CD14-positive monocyte (primary cell): ENCODE results near the gene PACSIN2. TPM values are rescaled to one million over a fixed set of nuclear protein-coding genes. Genes with fewer than 3 reads are reported as not detected.

ENCODE experiments used
- DNase-seq, 3 donors: peaks; one replicate each; pipeline ENCODE4 v3.0.0-alpha.2; 2011 to 2022
- H2AFZ ChIP-seq: 2 replicates; pipeline ENCODE4 v1.6.0; 2012; ENCODE audit warnings: mild to moderate bottlenecking, low read depth, low read length, inconsistent platforms; ENCODE audit not compliant: insufficient read depth, poor library complexity, severe bottlenecking
- H3K27ac ChIP-seq, 2 donors: 1 replicate in 1 of 2; 2 replicates in 1 of 2; pipeline ENCODE4 v1.5.1; 2012 to 2013; ENCODE audit warnings: low read length in 2 of 2, control low read depth in 1 of 2, inconsistent platforms in 1 of 2, low read depth in 1 of 2, mild to moderate bottlenecking in 1 of 2
- H3K27me3 ChIP-seq, 2 donors: one replicate each; pipeline versions ENCODE4 v1.6.0 to v1.6.1; 2011 to 2013; ENCODE audit warnings: low read length in 2 of 2; ENCODE audit not compliant: control insufficient read depth in 2 of 2, insufficient read depth in 2 of 2
- H3K36me3 ChIP-seq, 2 donors: replicated peaks in 1 of 2; 1 replicate in 1 of 2; 2 replicates in 1 of 2; pipeline versions ENCODE4 v1.5.1 to v1.6.1; 2012 to 2013; ENCODE audit warnings: low read length in 2 of 2, control low read depth in 1 of 2, inconsistent platforms in 1 of 2, mild to moderate bottlenecking in 1 of 2; ENCODE audit not compliant: insufficient read depth in 2 of 2, control insufficient read depth in 1 of 2
- H3K4me1 ChIP-seq, 2 donors: 1 replicate in 1 of 2; 2 replicates in 1 of 2; pipeline versions ENCODE4 v1.5.1 to v1.6.1; 2012 to 2013; ENCODE audit warnings: low read length in 2 of 2, control low read depth in 1 of 2, inconsistent platforms in 1 of 2, mild to moderate bottlenecking in 1 of 2, moderate library complexity in 1 of 2; ENCODE audit not compliant: insufficient read depth in 2 of 2, control insufficient read depth in 1 of 2
- H3K4me2 ChIP-seq: replicated peaks from 2 replicates; pipeline ENCODE3; 2012; ENCODE audit warnings: low read length, moderate library complexity, mild to moderate bottlenecking; ENCODE audit not compliant: poor library complexity, severe bottlenecking; ENCODE audit errors: extremely low read depth
- H3K4me3 ChIP-seq, 3 experiments: fragments of 200-600 bp in 1 of 3; sonication (generic) in 1 of 3; replicated peaks in 1 of 3; 1 replicate in 2 of 3; 2 replicates in 1 of 3; pipeline ENCODE4 v1.5.1; 2011 to 2013; ENCODE audit warnings: low read length in 3 of 3, mild to moderate bottlenecking in 3 of 3, control low read depth in 2 of 3, low read depth in 2 of 3, inconsistent platforms in 1 of 3, moderate library complexity in 1 of 3
- H3K79me2 ChIP-seq: 2 replicates; pipeline ENCODE4 v1.6.0; 2012; ENCODE audit warnings: mild to moderate bottlenecking, control low read depth, inconsistent platforms, low read length, moderate library complexity; ENCODE audit not compliant: insufficient read depth
- H3K9ac ChIP-seq: 2 replicates; pipeline ENCODE4 v1.6.0; 2017; ENCODE audit warnings: low read length, mild to moderate bottlenecking; ENCODE audit not compliant: insufficient read depth, poor library complexity, severe bottlenecking
- H3K9me3 ChIP-seq, 2 donors: replicated peaks in 1 of 2; 1 replicate in 1 of 2; 2 replicates in 1 of 2; pipeline versions ENCODE4 v1.5.1 to v1.6.1; 2012 to 2013; ENCODE audit warnings: low read length in 2 of 2, control low read depth in 1 of 2; ENCODE audit not compliant: control insufficient read depth in 1 of 2, insufficient read depth in 1 of 2
- H4K20me1 ChIP-seq: 2 replicates; pipeline ENCODE4 v1.6.0; 2012; ENCODE audit warnings: mild to moderate bottlenecking, low read length, control low read depth, moderate library complexity; ENCODE audit not compliant: insufficient read depth
- H3K27ac Mint-ChIP-seq, 7 donors: one replicate each; pipeline ENCODE4 v1.8.0; 2020; ENCODE audit warnings: mild to moderate bottlenecking in 7 of 7, mixed read lengths in 7 of 7, moderate library complexity in 6 of 7, inconsistent platforms in 2 of 7
- H3K27me3 Mint-ChIP-seq, 3 donors: one replicate each; pipeline ENCODE4 v1.8.0; 2021 to 2022; ENCODE audit warnings: low read depth in 3 of 3, mild to moderate bottlenecking in 3 of 3, mixed read lengths in 3 of 3, moderate library complexity in 3 of 3, inconsistent platforms in 1 of 3
- H3K36me3 Mint-ChIP-seq, 2 donors: one replicate each; pipeline ENCODE4 v1.8.0; 2020; ENCODE audit warnings: mixed read lengths in 2 of 2, inconsistent platforms in 1 of 2, mild to moderate bottlenecking in 1 of 2
- H3K4me1 Mint-ChIP-seq: one replicate; pipeline ENCODE4 v1.8.0; 2020; ENCODE audit warnings: mild to moderate bottlenecking, mixed read lengths
- H3K4me3 Mint-ChIP-seq, 2 donors: one replicate each; pipeline ENCODE4 v1.8.0; 2020; ENCODE audit warnings: mild to moderate bottlenecking in 2 of 2, mixed read lengths in 2 of 2, moderate library complexity in 1 of 2
- H3K9me3 Mint-ChIP-seq, 7 donors: one replicate each; pipeline ENCODE4 v1.8.0; 2020 to 2022; ENCODE audit warnings: mixed read lengths in 7 of 7, mild to moderate bottlenecking in 6 of 7, moderate library complexity in 6 of 7, inconsistent platforms in 2 of 7
- WGBS: methylation state at CpG from one replicate; pipeline ENCODE4 v1.1.5; 2013; ENCODE audit warnings: missing lambda C conversion rate; ENCODE audit not compliant: insufficient coverage; 5-methylcytosine and 5-hydroxymethylcytosine counted together
- intact Hi-C, 2 donors: fragments of 100-400 bp; cut with micrococcal nuclease; formaldehyde crosslinking; loops; one replicate each; pipeline versions ENCODE4 v1.15.0 to v1.15.1; 2023
- polyA plus RNA-seq, 3 donors: library from polyadenylated mRNA; depleted of rRNA in 1 of 3; unstranded in 2 of 3; stranded (reverse) in 1 of 3; fragments of 300-500 nt in 2 of 3; fragments of >200 nt in 1 of 3; fragmentation: Illumina TruSeq in 2 of 3; gene quantifications; 1 replicate in 2 of 3; 2 replicates in 1 of 3; pipeline ENCODE4 v1.2.3, GENCODE V29; 2012 to 2021
- TF ChIP-seq, protein P1 (sequence below): fragments of 200-600 bp; IDR thresholded peaks from one replicate; pipeline ENCODE4 v1.8.0; 2022; ENCODE audit warnings: antibody characterized with exemption, mild to moderate bottlenecking

PACSIN2 gene
- polyA plus RNA-seq, 3 donors = 31.2 to 45.7 (median 40.2) TPM

DNA sequence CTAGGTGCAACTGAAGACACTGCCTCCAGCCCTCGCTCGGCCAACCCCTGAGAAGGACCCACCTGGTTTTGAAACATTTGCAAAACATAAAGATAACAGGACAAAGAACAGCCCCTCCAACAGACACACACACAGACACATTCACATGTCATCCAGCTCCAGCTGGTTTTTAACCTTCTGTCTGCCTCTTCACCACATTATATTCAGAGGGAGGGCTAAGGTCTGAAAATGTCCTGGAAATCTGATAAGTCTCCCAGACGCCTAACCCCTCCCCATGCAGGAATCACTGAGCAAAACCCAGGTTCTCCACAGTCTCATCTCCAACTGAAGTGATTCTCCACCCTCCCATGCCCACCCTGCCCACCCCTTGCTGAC is 29.4 kb downstream of the PACSIN2 start:
- H3K79me2 ChIP-seq = peaks cover 77% of the 10 kb centered on the region
- Mint-ChIP-seq H3K27ac (peak overlapping the region in 1 of 7 donors; percentile 78), H3K9me3 (no peaks in the 10 kb centered on the region), H3K36me3 (peaks cover 4 to 21% of the 10 kb centered on the region in 2 donors), H3K4me1 (peaks cover 20% of the 10 kb centered on the region), H3K27me3 (peaks cover 0 to 2% (median 0%) of the 10 kb centered on the region in 3 donors), H3K4me3 (no peak overlapping the region)
- H3K36me3 ChIP-seq = no peaks in the 10 kb centered on the region
- no peak overlapping the region for H3K4me2 ChIP-seq
- no peak overlapping the region for H2AFZ ChIP-seq
- 92% methylated on average over 2 of the region's 3 CpGs for WGBS
- peaks cover 5 to 11% of the 10 kb centered on the region in 2 donors for H3K4me1 ChIP-seq
- no peak for DNase-seq
- TF ChIP-seq, protein P1, sequence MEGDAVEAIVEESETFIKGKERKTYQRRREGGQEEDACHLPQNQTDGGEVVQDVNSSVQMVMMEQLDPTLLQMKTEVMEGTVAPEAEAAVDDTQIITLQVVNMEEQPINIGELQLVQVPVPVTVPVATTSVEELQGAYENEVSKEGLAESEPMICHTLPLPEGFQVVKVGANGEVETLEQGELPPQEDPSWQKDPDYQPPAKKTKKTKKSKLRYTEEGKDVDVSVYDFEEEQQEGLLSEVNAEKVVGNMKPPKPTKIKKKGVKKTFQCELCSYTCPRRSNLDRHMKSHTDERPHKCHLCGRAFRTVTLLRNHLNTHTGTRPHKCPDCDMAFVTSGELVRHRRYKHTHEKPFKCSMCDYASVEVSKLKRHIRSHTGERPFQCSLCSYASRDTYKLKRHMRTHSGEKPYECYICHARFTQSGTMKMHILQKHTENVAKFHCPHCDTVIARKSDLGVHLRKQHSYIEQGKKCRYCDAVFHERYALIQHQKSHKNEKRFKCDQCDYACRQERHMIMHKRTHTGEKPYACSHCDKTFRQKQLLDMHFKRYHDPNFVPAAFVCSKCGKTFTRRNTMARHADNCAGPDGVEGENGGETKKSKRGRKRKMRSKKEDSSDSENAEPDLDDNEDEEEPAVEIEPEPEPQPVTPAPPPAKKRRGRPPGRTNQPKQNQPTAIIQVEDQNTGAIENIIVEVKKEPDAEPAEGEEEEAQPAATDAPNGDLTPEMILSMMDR = no peak
- peaks cover 73% of the 10 kb centered on the region for H4K20me1 ChIP-seq
- no peaks in the 10 kb centered on the region for H3K9me3 ChIP-seq
- intact Hi-C loops = no loop called here
- no peak overlapping the region for H3K27ac ChIP-seq
- no peak overlapping the region for H3K9ac ChIP-seq
- H3K4me3 ChIP-seq = no peak overlapping the region
- no peaks in the 10 kb centered on the region for H3K27me3 ChIP-seq

GRCh38 chr22:42984814-42985530 is 30.0 kb downstream of the PACSIN2 start:
- WGBS = 94% methylated on average over 8 of the region's 9 CpGs
- H3K27me3 Mint-ChIP-seq = peaks cover 0 to 2% (median 0%) of the 10 kb centered on the region in 3 donors
- Histone ChIP-seq H4K20me1 (peaks cover 72% of the 10 kb centered on the region), H3K4me2 (no peak overlapping the region), H2AFZ (no peak overlapping the region), H3K27me3 (no peaks in the 10 kb centered on the region), H3K36me3 (no peaks in the 10 kb centered on the region), H3K9ac (no peak overlapping the region), H3K9me3 (no peaks in the 10 kb centered on the region), H3K4me1 (peaks cover 0 to 5% of the 10 kb centered on the region in 2 donors), H3K4me3 (no peak overlapping the region), H3K27ac (no peak overlapping the region), H3K79me2 (peaks cover 76% of the 10 kb centered on the region)
- no peak for DNase-seq
- no peaks in the 10 kb centered on the region for H3K9me3 Mint-ChIP-seq
- no peak overlapping the region for H3K4me3 Mint-ChIP-seq
- intact Hi-C loops = no loop called here
- H3K27ac Mint-ChIP-seq = peak overlapping the region in 3 of 7 donors; percentile 15 to 78 (median 68)
- peaks cover 4 to 21% of the 10 kb centered on the region in 2 donors for H3K36me3 Mint-ChIP-seq
- peaks cover 15% of the 10 kb centered on the region for H3K4me1 Mint-ChIP-seq
- TF ChIP-seq, protein P1 = no peak
